Left ventricle myocardium inferior (tissue), 1 donor: Measurements from ENCODE around the gene CARD19. TPM values are rescaled to one million over a fixed set of nuclear protein-coding genes. Genes with fewer than 3 reads are reported as not detected.

ENCODE experiments used
- DNase-seq: peaks from one replicate; pipeline ENCODE4 v3.0.0-alpha.2; 2020
- H3K27ac ChIP-seq: fragments of 200-600 bp; replicated peaks from 2 replicates; pipeline ENCODE4 v1.8.0; 2021
- H3K27me3 ChIP-seq: fragments of 200-600 bp; 2 replicates; pipeline ENCODE4 v1.8.0; 2021; ENCODE audit warnings: low read depth
- H3K36me3 ChIP-seq: fragments of 200-600 bp; 2 replicates; pipeline ENCODE4 v1.8.0; 2021
- H3K4me1 ChIP-seq: fragments of 200-600 bp; 2 replicates; pipeline ENCODE4 v1.8.0; 2021
- H3K4me3 ChIP-seq: fragments of 200-600 bp; 2 replicates; pipeline ENCODE4 v1.8.0; 2021; ENCODE audit warnings: mild to moderate bottlenecking, moderate library complexity
- H3K9me3 ChIP-seq: fragments of 200-600 bp; replicated peaks from 2 replicates; pipeline ENCODE4 v1.8.0; 2021
- intact Hi-C: fragments of 100-400 bp; cut with micrococcal nuclease; formaldehyde crosslinking; loops from one replicate; pipeline ENCODE4 v1.11.0; 2022
- total RNA-seq: library from RNA; stranded (reverse); fragmentation: NEBNext Ultra II Directional; extraction: Animal tissue kit (Norgen Biotek cat#: 25700); gene quantifications from one replicate; pipeline ENCODE4 v1.2.1, GENCODE V29; 2021
- TF ChIP-seq, protein P1 (sequence below): fragments of 200-600 bp; IDR thresholded peaks from 2 replicates; pipeline ENCODE4 v1.8.0; 2021; ENCODE audit warnings: antibody characterized with exemption, mild to moderate bottlenecking, borderline replicate concordance
- donor health status: DM: no; HTN: yes; CAD: no; lungs with severe emphysema.

The CARD19 gene
- total RNA-seq, 1 donor from 2014 or later, result 35.8 TPM

DNA sequence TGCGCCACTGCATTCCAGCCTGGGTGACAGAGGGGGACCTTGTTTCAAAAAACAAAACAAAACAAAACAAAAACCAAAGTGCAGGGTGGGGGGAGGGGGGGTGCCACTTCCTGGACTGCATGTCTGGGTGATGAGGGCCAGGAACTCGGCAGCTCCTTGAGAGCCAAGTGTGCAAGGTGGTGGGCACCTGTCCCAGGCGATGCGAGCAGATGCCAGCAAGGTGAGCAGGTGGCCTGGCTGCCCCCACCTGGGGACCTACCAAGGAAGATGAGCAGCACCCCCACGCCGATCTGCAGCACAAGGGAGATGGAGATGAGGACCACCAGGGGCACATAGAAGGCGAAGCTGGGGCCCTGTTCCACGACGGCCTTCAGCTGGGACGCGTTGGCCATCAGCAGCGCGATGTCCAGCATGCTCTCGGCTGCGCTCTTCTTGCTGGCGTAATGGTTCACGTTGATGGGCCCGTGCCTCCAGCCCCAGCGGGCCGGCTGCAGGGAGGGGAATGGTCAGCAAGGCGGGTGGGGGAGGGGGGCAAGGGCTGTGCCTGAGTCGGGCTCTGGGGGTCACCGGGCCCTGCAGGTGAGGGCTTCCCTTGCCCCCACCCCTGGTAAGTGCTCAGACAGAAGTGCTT lies 30.2 kb downstream of the CARD19 start:
- TF ChIP-seq, protein P1, sequence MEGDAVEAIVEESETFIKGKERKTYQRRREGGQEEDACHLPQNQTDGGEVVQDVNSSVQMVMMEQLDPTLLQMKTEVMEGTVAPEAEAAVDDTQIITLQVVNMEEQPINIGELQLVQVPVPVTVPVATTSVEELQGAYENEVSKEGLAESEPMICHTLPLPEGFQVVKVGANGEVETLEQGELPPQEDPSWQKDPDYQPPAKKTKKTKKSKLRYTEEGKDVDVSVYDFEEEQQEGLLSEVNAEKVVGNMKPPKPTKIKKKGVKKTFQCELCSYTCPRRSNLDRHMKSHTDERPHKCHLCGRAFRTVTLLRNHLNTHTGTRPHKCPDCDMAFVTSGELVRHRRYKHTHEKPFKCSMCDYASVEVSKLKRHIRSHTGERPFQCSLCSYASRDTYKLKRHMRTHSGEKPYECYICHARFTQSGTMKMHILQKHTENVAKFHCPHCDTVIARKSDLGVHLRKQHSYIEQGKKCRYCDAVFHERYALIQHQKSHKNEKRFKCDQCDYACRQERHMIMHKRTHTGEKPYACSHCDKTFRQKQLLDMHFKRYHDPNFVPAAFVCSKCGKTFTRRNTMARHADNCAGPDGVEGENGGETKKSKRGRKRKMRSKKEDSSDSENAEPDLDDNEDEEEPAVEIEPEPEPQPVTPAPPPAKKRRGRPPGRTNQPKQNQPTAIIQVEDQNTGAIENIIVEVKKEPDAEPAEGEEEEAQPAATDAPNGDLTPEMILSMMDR, result no peak
- DNase-seq, result peak; percentile 16
- Histone ChIP-seq H3K36me3 (peaks cover 44% of the 10 kb centered on the region), H3K27ac (peak overlapping the region; percentile 93), H3K4me3 (peak overlapping the region; percentile 9), H3K9me3 (no peaks in the 10 kb centered on the region), H3K27me3 (no peaks in the 10 kb centered on the region), H3K4me1 (peaks cover 53% of the 10 kb centered on the region)
- intact Hi-C loops, result no loop called here

DNA sequence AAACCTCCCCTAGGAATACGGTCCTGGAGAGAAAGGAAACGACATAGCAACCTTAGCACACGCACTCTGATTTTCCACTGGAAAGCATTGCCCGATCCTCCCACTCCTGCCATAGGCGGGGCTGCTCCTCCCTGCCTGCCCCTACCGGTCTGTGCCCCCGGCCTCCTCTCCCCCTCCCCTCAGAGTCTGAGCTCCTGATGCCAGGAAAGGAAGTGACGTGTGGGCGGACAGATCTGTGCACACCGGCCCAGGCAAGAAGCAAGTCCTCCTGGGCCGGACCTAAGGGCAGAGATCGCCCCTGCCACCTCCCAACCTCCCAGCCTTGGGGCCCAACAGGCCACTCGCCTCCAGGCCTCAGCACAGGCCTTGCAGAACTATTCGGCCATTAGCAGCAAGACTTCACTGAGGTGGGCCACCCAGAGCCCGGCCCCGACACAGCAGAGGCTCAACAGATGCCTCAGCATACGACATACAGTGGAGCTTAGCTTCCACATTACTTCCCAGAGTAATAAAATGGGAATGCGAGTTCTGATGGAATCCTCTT lies 30.9 kb downstream of the CARD19 start:
- intact Hi-C loops, result no loop called here
- TF ChIP-seq, protein P1, result no peak
- Histone ChIP-seq H3K36me3 (peaks cover 37% of the 10 kb centered on the region), H3K4me1 (peaks cover 59% of the 10 kb centered on the region), H3K4me3 (peak overlapping the region; percentile 9), H3K27ac (peak overlapping the region; percentile 93), H3K27me3 (no peaks in the 10 kb centered on the region), H3K9me3 (no peaks in the 10 kb centered on the region)
- peak; percentile 16 for DNase-seq

DNA sequence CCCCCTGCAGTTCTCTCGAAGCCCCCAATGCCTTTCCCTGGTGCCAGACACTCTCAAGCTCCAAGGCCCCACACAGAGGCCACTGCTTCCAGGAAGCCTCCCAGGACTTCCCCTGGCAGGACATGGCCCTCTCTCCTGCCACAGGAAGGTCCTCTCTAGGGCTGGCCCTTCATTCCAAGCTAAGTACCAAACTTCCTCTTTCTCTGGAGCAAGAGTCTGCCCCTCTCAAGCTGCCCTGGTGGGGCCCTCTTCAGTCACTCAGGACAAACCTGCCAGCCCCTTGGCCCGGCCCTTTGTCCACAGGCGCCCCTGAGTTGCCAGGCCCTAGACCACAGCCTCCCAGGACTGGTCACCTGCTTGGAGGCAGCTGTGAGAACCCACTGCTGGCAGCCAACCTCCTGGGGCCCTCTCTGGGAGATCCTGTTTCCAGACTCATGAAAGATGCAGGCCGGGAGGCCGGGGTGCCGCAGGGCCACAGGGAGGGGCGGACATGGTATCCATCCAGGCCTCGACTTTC lies 31.4 kb downstream of the CARD19 start:
- intact Hi-C loops, result no loop called here
- H3K9me3 ChIP-seq, result no peaks in the 10 kb centered on the region
- H3K4me3 ChIP-seq, result peak overlapping the region; percentile 9
- H3K36me3 ChIP-seq, result peaks cover 35% of the 10 kb centered on the region
- H3K4me1 ChIP-seq, result peaks cover 65% of the 10 kb centered on the region
- no peaks in the 10 kb centered on the region for H3K27me3 ChIP-seq
- peak overlapping the region; percentile 93 for H3K27ac ChIP-seq
- TF ChIP-seq, protein P1, result no peak
- DNase-seq, result peak; percentile 31

DNA sequence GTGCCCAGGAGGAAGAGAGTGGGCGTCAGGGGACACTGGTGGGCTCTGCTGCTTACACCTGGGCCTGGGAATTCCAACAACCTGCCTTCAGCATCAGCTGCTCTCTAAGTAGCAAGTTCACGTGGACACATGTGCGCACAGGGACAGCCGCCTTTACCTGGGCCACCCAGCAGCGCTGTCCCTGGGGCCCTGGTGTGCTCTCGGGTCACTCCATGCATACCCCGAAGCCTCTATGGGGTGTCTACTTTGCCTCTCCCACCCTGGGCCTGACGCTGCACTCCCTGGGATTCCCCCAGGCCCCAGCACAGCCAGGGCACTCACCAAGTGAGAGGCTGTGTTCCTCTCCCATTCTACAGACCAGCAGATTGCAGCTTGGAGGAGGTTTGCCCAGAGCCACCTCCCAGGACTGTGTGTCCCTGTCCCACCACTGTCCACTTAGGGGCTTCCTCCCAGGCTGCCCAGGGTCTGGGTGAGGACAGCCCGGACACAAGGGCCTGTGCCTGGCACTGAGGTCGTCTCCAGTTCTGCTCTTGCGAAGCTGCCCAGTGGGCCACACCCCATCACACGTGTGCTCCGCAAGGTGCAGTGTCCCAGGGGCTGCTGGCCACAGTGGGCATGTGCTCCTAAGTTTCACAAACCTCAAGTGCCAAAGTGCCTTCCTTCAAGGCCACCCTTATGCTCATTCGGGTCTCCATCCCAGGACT lies 32.1 kb downstream of the CARD19 start:
- H3K9me3 ChIP-seq, result no peaks in the 10 kb centered on the region
- DNase-seq, result no peak
- peaks cover 28% of the 10 kb centered on the region for H3K36me3 ChIP-seq
- TF ChIP-seq, protein P1, result no peak
- H3K4me1 ChIP-seq, result peaks cover 72% of the 10 kb centered on the region
- no peak overlapping the region for H3K4me3 ChIP-seq
- H3K27me3 ChIP-seq, result no peaks in the 10 kb centered on the region
- intact Hi-C loops, result no loop called here
- H3K27ac ChIP-seq, result peak overlapping the region; percentile 93

DNA sequence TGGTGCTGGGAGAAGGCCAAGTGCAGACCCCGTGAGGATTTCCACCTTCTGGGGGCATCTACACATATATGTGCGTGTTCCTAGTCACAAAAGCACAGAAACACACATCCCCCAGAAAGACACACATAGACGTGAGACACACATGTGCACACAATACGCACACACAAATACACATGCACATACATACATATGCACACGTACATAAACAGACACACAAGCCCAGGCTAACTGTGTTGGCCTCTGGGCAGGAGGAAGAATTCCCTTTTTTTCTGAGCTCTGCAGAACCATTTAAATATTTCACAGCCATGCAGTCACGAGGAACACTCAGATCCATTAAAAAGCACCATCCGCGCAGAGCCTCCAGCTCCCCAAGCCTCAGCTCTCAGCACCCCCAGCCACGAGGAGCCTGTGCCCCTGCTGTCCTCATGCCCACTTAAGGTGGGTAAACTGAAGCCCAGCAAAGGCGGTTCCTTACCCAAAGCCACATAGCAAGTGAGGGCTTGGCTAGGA lies 32.8 kb downstream of the CARD19 start:
- H3K4me3 ChIP-seq, result no peak overlapping the region
- intact Hi-C loops, result no loop called here
- DNase-seq, result no peak
- peak overlapping the region; percentile 93 for H3K27ac ChIP-seq
- TF ChIP-seq, protein P1, result no peak
- peaks cover 78% of the 10 kb centered on the region for H3K4me1 ChIP-seq
- H3K36me3 ChIP-seq, result peaks cover 22% of the 10 kb centered on the region
- no peaks in the 10 kb centered on the region for H3K27me3 ChIP-seq
- H3K9me3 ChIP-seq, result no peaks in the 10 kb centered on the region
